T1000 (cell line): Measurements from ENCODE around the gene NAV2.

Source experiments
- DNase-seq: peaks from one replicate; lab custom pipeline; 2025; ENCODE audit warnings: mixed read lengths; lab: John Stamatoyannopoulos, UW

The NAV2 gene

GRCh38 chr11:19712281-19713195, at the start of gene NAV2:
Gene NAV2, plus strand, starts transcription at chr11:19712837. Its CDS starts 859 bp downstream, at chr11:19713696.
- peak; percentile 86 for DNase-seq

- DNase-seq, result no peak
These were observed 49.4 kb upstream of the NAV2 start for GRCh38 chr11:19663206-19663605.

- no peak for DNase-seq
These were observed 47.6 kb upstream of the NAV2 start for GRCh38 chr11:19664886-19665548.

- DNase-seq, result no peak
These were observed 45.7 kb upstream of the NAV2 start for GRCh38 chr11:19666951-19667350.

- DNase-seq, result no peak
These were observed 43.1 kb upstream of the NAV2 start for GRCh38 chr11:19669511-19669910.

- peak; percentile 25 for DNase-seq
These were observed 42.4 kb upstream of the NAV2 start for GRCh38 chr11:19670030-19670791.

- DNase-seq, result no peak
These were observed 39.9 kb upstream of the NAV2 start for GRCh38 chr11:19672586-19673206.

GRCh38 chr11:19673924-19674729, 38.5 kb upstream of the NAV2 start:
- no peak for DNase-seq

GRCh38 chr11:19674836-19675235, 37.8 kb upstream of the NAV2 start:
- DNase-seq, result no peak

GRCh38 chr11:19675397-19675796, 37.2 kb upstream of the NAV2 start:
- DNase-seq, result no peak

GRCh38 chr11:19676475-19677380, 35.9 kb upstream of the NAV2 start:
- DNase-seq, result no peak

GRCh38 chr11:19677381-19678080, 35.1 kb upstream of the NAV2 start:
- DNase-seq, result no peak

GRCh38 chr11:19679952-19680828, 32.4 kb upstream of the NAV2 start:
- peak; percentile 78 for DNase-seq

- DNase-seq, result no peak
These were observed 31.7 kb upstream of the NAV2 start for GRCh38 chr11:19680829-19681368.

- DNase-seq, result no peak
These were observed 29.4 kb upstream of the NAV2 start for GRCh38 chr11:19683141-19683805.

- DNase-seq, result no peak
These were observed 28.7 kb upstream of the NAV2 start for GRCh38 chr11:19683862-19684491.

GRCh38 chr11:19686234-19686633, 26.4 kb upstream of the NAV2 start:
- no peak for DNase-seq
